Measurements from ENCODE around the gene RABGAP1L. TPM values are rescaled to one million over a fixed set of nuclear protein-coding genes. Genes with fewer than 3 reads are reported as not detected.
"Not testable (repeated sequence)": the region's sequence is repeated elsewhere in the genome, so short reads cannot be mapped to it uniquely, and the experiment has no call there.

Gene RABGAP1L
- total RNA-seq, 1 donor from 2014 or later = 36.9 TPM

GRCh38 chr1:174136714-174137113 is 22.6 kb upstream of the RABGAP1L start:
- H3K27me3 Mint-ChIP-seq = peaks cover 2% of the 10 kb centered on the region
- no peaks in the 10 kb centered on the region for H3K4me1 Mint-ChIP-seq

GRCh38 chr1:174142836-174143235 is 16.5 kb upstream of the RABGAP1L start:
- Mint-ChIP-seq H3K4me1 (no peaks in the 10 kb centered on the region), H3K27ac (no peak overlapping the region), H3K9me3 (peaks cover 22% of the 10 kb centered on the region), H3K4me3 (no peak overlapping the region), H3K27me3 (peaks cover 14% of the 10 kb centered on the region), H3K36me3 (ENCODE audit: low read depth) (no peaks in the 10 kb centered on the region)
- intact Hi-C loops (cut with micrococcal nuclease) = no loop called here
- no peak for DNase-seq

More at GRCh38 chr1:174136714-174137113, 22.6 kb upstream of the RABGAP1L start:
- Mint-ChIP-seq H3K9me3 (peaks cover 2% of the 10 kb centered on the region), H3K36me3 (ENCODE audit: low read depth) (no peaks in the 10 kb centered on the region), H3K4me3 (no peak overlapping the region), H3K27ac (no peak overlapping the region)
- DNase-seq = no peak
- intact Hi-C loops (cut with micrococcal nuclease) = no loop called here

GRCh38 chr1:174143727-174144396 is 15.5 kb upstream of the RABGAP1L start:
- H3K4me3 Mint-ChIP-seq; intact Hi-C loops (cut with micrococcal nuclease); H3K27ac Mint-ChIP-seq; DNase-seq; H3K36me3 Mint-ChIP-seq (ENCODE audit: low read depth); H3K4me1 Mint-ChIP-seq: not testable (repeated sequence)
- Mint-ChIP-seq H3K9me3 (peaks cover 24% of the 10 kb centered on the region), H3K27me3 (peaks cover 14% of the 10 kb centered on the region)

- H3K36me3 Mint-ChIP-seq (ENCODE audit: low read depth); H3K27ac Mint-ChIP-seq; H3K4me1 Mint-ChIP-seq; DNase-seq; intact Hi-C loops (cut with micrococcal nuclease); H3K4me3 Mint-ChIP-seq: not testable (repeated sequence)
- H3K9me3 Mint-ChIP-seq = peaks cover 27% of the 10 kb centered on the region
- H3K27me3 Mint-ChIP-seq = peaks cover 14% of the 10 kb centered on the region
These were observed 14.9 kb upstream of the RABGAP1L start for GRCh38 chr1:174144397-174144783.

- no peak overlapping the region for H3K4me3 Mint-ChIP-seq
- intact Hi-C loops (cut with micrococcal nuclease) = no loop called here
- H3K9me3 Mint-ChIP-seq = peaks cover 24% of the 10 kb centered on the region
- H3K27me3 Mint-ChIP-seq = peaks cover 13% of the 10 kb centered on the region
- H3K36me3 Mint-ChIP-seq (ENCODE audit: low read depth) = peaks cover 2% of the 10 kb centered on the region
- DNase-seq = no peak
- no peak overlapping the region for H3K27ac Mint-ChIP-seq
- peaks cover 17% of the 10 kb centered on the region for H3K4me1 Mint-ChIP-seq
These were observed 10.1 kb upstream of the RABGAP1L start for GRCh38 chr1:174149216-174149615.

GRCh38 chr1:174150499-174150898 is 8.8 kb upstream of the RABGAP1L start:
- no peak overlapping the region for H3K4me3 Mint-ChIP-seq
- DNase-seq = no peak
- peaks cover 18% of the 10 kb centered on the region for H3K4me1 Mint-ChIP-seq
- H3K27me3 Mint-ChIP-seq = peaks cover 5% of the 10 kb centered on the region
- intact Hi-C loops (cut with micrococcal nuclease) = loop anchor here (10.0 kb wide), 3 partner anchors 1256 to 1616 kb away; partner anchors contain the start of gene SUCO
- H3K36me3 Mint-ChIP-seq (ENCODE audit: low read depth) = peaks cover 2% of the 10 kb centered on the region
- H3K9me3 Mint-ChIP-seq = peaks cover 17% of the 10 kb centered on the region
- H3K27ac Mint-ChIP-seq = no peak overlapping the region

- Mint-ChIP-seq H3K27ac (no peak overlapping the region), H3K36me3 (ENCODE audit: low read depth) (peaks cover 2% of the 10 kb centered on the region), H3K4me3 (no peak overlapping the region), H3K4me1 (peaks cover 31% of the 10 kb centered on the region), H3K27me3 (no peaks in the 10 kb centered on the region), H3K9me3 (peaks cover 5% of the 10 kb centered on the region)
- no peak for DNase-seq
- intact Hi-C loops (cut with micrococcal nuclease) = loop anchor here (2.0 to 10.0 kb wide), 4 partner anchors 854 to 1618 kb away; partner anchors contain the start of gene SUCO
These were observed 6.9 kb upstream of the RABGAP1L start for GRCh38 chr1:174152427-174152826.

GRCh38 chr1:174153085-174153824 is 6.1 kb upstream of the RABGAP1L start:
- Mint-ChIP-seq H3K36me3 (ENCODE audit: low read depth) (peaks cover 2% of the 10 kb centered on the region), H3K27me3 (no peaks in the 10 kb centered on the region), H3K9me3 (peaks cover 5% of the 10 kb centered on the region), H3K4me3 (no peak overlapping the region), H3K27ac (peak overlapping the region; percentile 63), H3K4me1 (peaks cover 38% of the 10 kb centered on the region)
- intact Hi-C loops (cut with micrococcal nuclease) = loop anchor here (1.0 to 10.0 kb wide), 5 partner anchors 53 to 1618 kb away; partner anchors contain the start of gene SUCO
- peak; percentile 61 for DNase-seq

- Mint-ChIP-seq H3K27ac (peak overlapping the region; percentile 67), H3K4me3 (no peak overlapping the region), H3K27me3 (no peaks in the 10 kb centered on the region), H3K36me3 (ENCODE audit: low read depth) (peaks cover 2% of the 10 kb centered on the region), H3K4me1 (peaks cover 43% of the 10 kb centered on the region), H3K9me3 (peaks cover 4% of the 10 kb centered on the region)
- no peak for DNase-seq
- intact Hi-C loops (cut with micrococcal nuclease) = loop anchor here (1.0 to 10.0 kb wide), 5 partner anchors 53 to 1619 kb away; partner anchors contain the start of gene SUCO
These were observed 5.6 kb upstream of the RABGAP1L start for GRCh38 chr1:174153825-174154107.

GRCh38 chr1:174156437-174156836 is 2.9 kb upstream of the RABGAP1L start:
- Mint-ChIP-seq H3K4me3 (peak overlapping the region; percentile 55), H3K4me1 (peaks cover 54% of the 10 kb centered on the region), H3K36me3 (ENCODE audit: low read depth) (no peaks in the 10 kb centered on the region), H3K9me3 (no peaks in the 10 kb centered on the region), H3K27ac (peak overlapping the region; percentile 86), H3K27me3 (no peaks in the 10 kb centered on the region)
- no peak for DNase-seq
- intact Hi-C loops (cut with micrococcal nuclease) = loop anchor here (5.0 to 10.0 kb wide), 4 partner anchors 679 to 1622 kb away; partner anchors contain the start of genes PRDX6 and SUCO

GRCh38 chr1:174157157-174157806 is 2.0 kb upstream of the RABGAP1L start:
- Mint-ChIP-seq H3K9me3 (no peaks in the 10 kb centered on the region), H3K4me1 (peaks cover 59% of the 10 kb centered on the region), H3K27me3 (no peaks in the 10 kb centered on the region), H3K27ac (peak overlapping the region; percentile 86), H3K36me3 (ENCODE audit: low read depth) (peaks cover 2% of the 10 kb centered on the region), H3K4me3 (peak overlapping the region; percentile 55)
- intact Hi-C loops (cut with micrococcal nuclease) = loop anchor here (5.0 to 10.0 kb wide), 4 partner anchors 680 to 1622 kb away; partner anchors contain the start of genes PRDX6 and SUCO
- DNase-seq = peak; percentile 78

GRCh38 chr1:174158767-174159251 is 511 bp upstream of the RABGAP1L start:
- H3K4me1 Mint-ChIP-seq = peaks cover 55% of the 10 kb centered on the region
- intact Hi-C loops (cut with micrococcal nuclease) = loop anchor here (1.0 to 10.0 kb wide), 9 partner anchors 16 to 1624 kb away; partner anchors contain the start of genes CENPL, DARS2, PRDX6 and RC3H1
- H3K4me3 Mint-ChIP-seq = peak overlapping the region; percentile 93
- H3K27me3 Mint-ChIP-seq = no peaks in the 10 kb centered on the region
- DNase-seq = no peak
- H3K9me3 Mint-ChIP-seq = no peaks in the 10 kb centered on the region
- peak overlapping the region; percentile 98 for H3K27ac Mint-ChIP-seq
- peaks cover 3% of the 10 kb centered on the region for H3K36me3 Mint-ChIP-seq (ENCODE audit: low read depth)

- Mint-ChIP-seq H3K27me3 (no peaks in the 10 kb centered on the region), H3K27ac (peak overlapping the region; percentile 93), H3K36me3 (ENCODE audit: low read depth) (peaks cover 6% of the 10 kb centered on the region), H3K9me3 (no peaks in the 10 kb centered on the region), H3K4me3 (peak overlapping the region; percentile 93), H3K4me1 (peaks cover 53% of the 10 kb centered on the region)
- DNase-seq = no peak
- intact Hi-C loops (cut with micrococcal nuclease) = loop anchor here (1.0 kb wide), 1 partner anchor 57 kb away; no protein-coding TSS in a partner anchor
These were observed 771 bp downstream of the RABGAP1L start for GRCh38 chr1:174160109-174160473.

Measured in activated CD4-positive, alpha-beta T cell treated with anti-CD3 and anti-CD28 coated beads, Interleukin-2, amount 10 ng/mL, durations not matched to agents 24 days and 14 days (primary cell).